H9 (cell line): ENCODE measurements around the gene ZCCHC3. TPM values are rescaled to one million over a fixed set of nuclear protein-coding genes. Genes with fewer than 3 reads are reported as not detected.
A peak's percentile ranks its signal among the peaks of the same experiment; 100 is the strongest.

Source experiments
- DNase-seq: peaks from one replicate; pipeline ENCODE4 v3.0.0-alpha.2; 2017
- H2AFZ ChIP-seq: one replicate; pipeline ENCODE4 v1.6.1; 2013; ENCODE audit warnings: mild to moderate bottlenecking, low read length, control low read depth, moderate library complexity
- H2AK5ac ChIP-seq: 2 replicates; pipeline ENCODE4 v1.6.1; 2013; ENCODE audit warnings: low read length, control low read depth, mixed read lengths; ENCODE audit not compliant: insufficient read length
- H2BK120ac ChIP-seq: one replicate; pipeline ENCODE4 v1.6.1; 2013; ENCODE audit warnings: low read depth, mild to moderate bottlenecking, low read length, control low read depth, inconsistent platforms; ENCODE audit not compliant: poor library complexity, severe bottlenecking
- H2BK12ac ChIP-seq: 2 replicates; pipeline ENCODE4 v1.6.1; 2013; ENCODE audit warnings: low read length, control low read depth, mixed read lengths, low read depth; ENCODE audit not compliant: insufficient read length
- H2BK15ac ChIP-seq: 2 replicates; pipeline ENCODE4 v1.6.1; 2013; ENCODE audit warnings: low read depth, low read length, control low read depth
- H2BK20ac ChIP-seq: one replicate; pipeline ENCODE4 v1.6.1; 2013; ENCODE audit warnings: low read depth, mild to moderate bottlenecking, low read length, control low read depth, inconsistent platforms; ENCODE audit not compliant: poor library complexity, severe bottlenecking
- H2BK5ac ChIP-seq: 2 replicates; pipeline ENCODE4 v1.6.1; 2013; ENCODE audit warnings: low read length, control low read depth, mixed read lengths; ENCODE audit not compliant: insufficient read length
- H3K14ac ChIP-seq: 2 replicates; pipeline ENCODE4 v1.6.1; 2013; ENCODE audit warnings: low read length, control low read depth; ENCODE audit not compliant: insufficient read depth
- H3K18ac ChIP-seq: 2 replicates; pipeline ENCODE4 v1.6.1; 2013; ENCODE audit warnings: low read depth, mild to moderate bottlenecking, mixed read lengths, low read length, control low read depth; ENCODE audit not compliant: insufficient read length
- H3K23ac ChIP-seq: 2 replicates; pipeline ENCODE4 v1.6.1; 2013; ENCODE audit warnings: low read length, control low read depth, mixed read lengths, low read depth; ENCODE audit not compliant: insufficient read length
- H3K23me2 ChIP-seq: 2 replicates; pipeline ENCODE4 v1.6.1; 2013; ENCODE audit warnings: low read depth, mild to moderate bottlenecking, mixed read lengths, low read length, control low read depth; ENCODE audit not compliant: insufficient read length, poor library complexity, severe bottlenecking
- H3K27ac ChIP-seq: 2 replicates; pipeline ENCODE4 v1.5.1; 2013; ENCODE audit warnings: low read length, control low read depth, mixed read lengths, low read depth; ENCODE audit not compliant: insufficient read length
- H3K27me3 ChIP-seq: 2 replicates; pipeline ENCODE4 v1.6.1; 2013; ENCODE audit warnings: low read length, control low read depth, inconsistent platforms; ENCODE audit not compliant: insufficient read depth
- H3K4ac ChIP-seq: 2 replicates; pipeline ENCODE4 v1.6.1; 2013; ENCODE audit warnings: low read depth, mild to moderate bottlenecking, control low read depth, inconsistent platforms, low read length, moderate library complexity
- H3K4me1 ChIP-seq: 2 replicates; pipeline ENCODE4 v1.6.1; 2013; ENCODE audit warnings: low read length, control low read depth, inconsistent platforms; ENCODE audit not compliant: insufficient read depth
- H3K4me2 ChIP-seq: 2 replicates; pipeline ENCODE4 v1.6.1; 2013; ENCODE audit warnings: low read length, control low read depth, mixed read lengths; ENCODE audit not compliant: insufficient read length, insufficient read depth
- H3K56ac ChIP-seq: 2 replicates; pipeline ENCODE4 v1.6.1; 2013; ENCODE audit warnings: low read depth, mild to moderate bottlenecking, mixed read lengths, low read length, control low read depth; ENCODE audit not compliant: insufficient read length
- H3K79me1 ChIP-seq: 2 replicates; pipeline ENCODE4 v1.6.1; 2013; ENCODE audit warnings: low read depth, mild to moderate bottlenecking, moderate library complexity, low read length, control low read depth, inconsistent platforms; ENCODE audit not compliant: insufficient read depth, poor library complexity, severe bottlenecking
- H3K79me2 ChIP-seq: 2 replicates; pipeline ENCODE4 v1.6.1; 2013; ENCODE audit warnings: low read length, control low read depth, inconsistent platforms; ENCODE audit not compliant: insufficient read depth
- H3K9ac ChIP-seq: 2 replicates; pipeline ENCODE4 v1.6.1; 2013; ENCODE audit warnings: low read length, control low read depth, mixed read lengths; ENCODE audit not compliant: insufficient read length; ENCODE audit errors: extremely low read depth
- H3K9me3 ChIP-seq: one replicate; pipeline ENCODE4 v1.6.1; 2013; ENCODE audit warnings: low read depth, low read length, inconsistent platforms; ENCODE audit not compliant: control insufficient read depth
- H3T11ph ChIP-seq: one replicate; pipeline ENCODE4 v1.6.1; 2013; ENCODE audit warnings: mild to moderate bottlenecking, low read length, control low read depth, inconsistent platforms
- H4K20me1 ChIP-seq: one replicate; pipeline ENCODE4 v1.6.1; 2013; ENCODE audit not compliant: control insufficient read depth, insufficient read length, insufficient read depth
- H4K5ac ChIP-seq: 2 replicates; pipeline ENCODE4 v1.6.1; 2013; ENCODE audit warnings: low read depth, mild to moderate bottlenecking, mixed read lengths, low read length, control low read depth; ENCODE audit not compliant: insufficient read length
- H4K8ac ChIP-seq: replicated peaks from 2 replicates; pipeline ENCODE4 v1.6.1; 2013; ENCODE audit warnings: low read length, control low read depth, mixed read lengths, low read depth; ENCODE audit not compliant: insufficient read length
- H4K91ac ChIP-seq: 2 replicates; pipeline ENCODE4 v1.6.1; 2013; ENCODE audit warnings: low read depth, mild to moderate bottlenecking, moderate library complexity, mixed read lengths, low read length, control low read depth; ENCODE audit not compliant: insufficient read length
- H3K27ac Mint-ChIP-seq, 3 experiments: 2 replicates in 2 of 3; 3 replicates in 1 of 3; pipeline ENCODE4 v1.8.0; 2020 to 2021; ENCODE audit warnings: mixed read lengths in 3 of 3, mild to moderate bottlenecking in 1 of 3, moderate library complexity in 1 of 3
- H3K27me3 Mint-ChIP-seq: 2 replicates; pipeline ENCODE4 v1.8.0; 2021; ENCODE audit warnings: low read depth, mild to moderate bottlenecking, moderate library complexity, mixed read lengths
- H3K36me3 Mint-ChIP-seq, 3 experiments: 2 replicates in 2 of 3; 3 replicates in 1 of 3; pipeline ENCODE4 v1.8.0; 2020 to 2021; ENCODE audit warnings: low read depth in 3 of 3, mixed read lengths in 3 of 3; ENCODE audit not compliant: insufficient read depth in 1 of 3
- H3K4me1 Mint-ChIP-seq, 2 experiments: 2 replicates each; pipeline ENCODE4 v1.8.0; 2020; ENCODE audit warnings: mixed read lengths in 2 of 2
- H3K4me3 Mint-ChIP-seq, 2 experiments: 2 replicates in 1 of 2; 3 replicates in 1 of 2; pipeline ENCODE4 v1.8.0; 2020 to 2021; ENCODE audit warnings: mild to moderate bottlenecking in 2 of 2, mixed read lengths in 2 of 2, moderate library complexity in 1 of 2
- H3K9me3 Mint-ChIP-seq, 2 experiments: 2 replicates in 1 of 2; 3 replicates in 1 of 2; pipeline ENCODE4 v1.8.0; 2020; ENCODE audit warnings: mild to moderate bottlenecking in 2 of 2, mixed read lengths in 2 of 2, moderate library complexity in 1 of 2
- CTCF ChIP-seq: fragments of 200-600 bp; sonication (generic); conservative IDR thresholded peaks from 3 replicates; pipeline ENCODE4 v1.8.0; 2021; ENCODE audit warnings: antibody characterized with exemption, mild to moderate bottlenecking
- WGBS: extraction: QIAGEN DNeasy Blood & Tissue Kit; methylation state at CpG from one replicate; pipeline ENCODE4 v1.1.7; 2013; ENCODE audit warnings: missing lambda C conversion rate, low lambda C conversion rate, mixed read lengths; ENCODE audit not compliant: insufficient read length; ENCODE audit errors: extremely low coverage; 5-methylcytosine and 5-hydroxymethylcytosine counted together
- total RNA-seq: library from RNA; stranded (reverse); gene quantifications from 2 replicates; pipeline ENCODE4 v1.2.1, GENCODE V29; 2021

The ZCCHC3 gene
- total RNA-seq, 1 experiment from 2014 or later = 41.3 TPM

GRCh38 chr20:297925-298775 is 780 bp downstream of the ZCCHC3 start:
- H3K4me2 ChIP-seq = peak overlapping the region; percentile 96
- Mint-ChIP-seq H3K27me3 (peaks cover 30% of the 10 kb centered on the region), H3K9me3 (peaks cover 0 to 4% of the 10 kb centered on the region in 2 experiments; a peak in 3 of 5 replicates), H3K4me3 (peak overlapping the region; percentile 95 to 99), H3K27ac (peak overlapping the region; percentile 93 to 97 (median 94)), H3K4me1 (peaks cover 49 to 52% of the 10 kb centered on the region in 2 experiments), H3K36me3 (peaks cover 8 to 17% (median 13%) of the 10 kb centered on the region in 3 experiments)
- no peaks in the 10 kb centered on the region for H3K9me3 ChIP-seq
- peak overlapping the region; percentile 28 for H3K18ac ChIP-seq
- H2BK12ac ChIP-seq = no peak overlapping the region
- H3T11ph ChIP-seq = no peak overlapping the region
- peaks cover 10% of the 10 kb centered on the region; the same call in 1 of the 2 replicates for H3K4me1 ChIP-seq
- H4K5ac ChIP-seq = no peak overlapping the region
- no peak overlapping the region for H2AFZ ChIP-seq
- H3K27ac ChIP-seq = peak overlapping the region; percentile 17
- no peak overlapping the region for H4K91ac ChIP-seq
- H3K79me1 ChIP-seq = no peaks in the 10 kb centered on the region
- H2BK15ac ChIP-seq = no peak overlapping the region
- H3K56ac ChIP-seq = no peak overlapping the region
- TF ChIP-seq CTCF = no peak
- H2AK5ac ChIP-seq = no peak overlapping the region
- H3K23ac ChIP-seq = peak overlapping the region; percentile 8
- WGBS = no CpG with 5 or more reads among the region's 75 CpGs
- H3K14ac ChIP-seq = peak overlapping the region; percentile 80
- no peak overlapping the region for H4K8ac ChIP-seq
- H3K23me2 ChIP-seq = peaks cover 24% of the 10 kb centered on the region
- no peak overlapping the region for H2BK120ac ChIP-seq
- peak overlapping the region; percentile 96 for H3K9ac ChIP-seq
- peaks cover 17% of the 10 kb centered on the region; the same call in 1 of the 2 replicates for H3K79me2 ChIP-seq
- H2BK5ac ChIP-seq = no peak overlapping the region
- DNase-seq = no peak
- H4K20me1 ChIP-seq = no peaks in the 10 kb centered on the region
- H3K4ac ChIP-seq = no peak overlapping the region
- H3K27me3 ChIP-seq = no peaks in the 10 kb centered on the region; the same call in 1 of the 2 replicates
- H2BK20ac ChIP-seq = no peak overlapping the region
